ENCODE measurements around the gene CTSK.
A peak's percentile ranks its signal among the peaks of the same experiment; 100 is the strongest.

The CTSK gene

DNA sequence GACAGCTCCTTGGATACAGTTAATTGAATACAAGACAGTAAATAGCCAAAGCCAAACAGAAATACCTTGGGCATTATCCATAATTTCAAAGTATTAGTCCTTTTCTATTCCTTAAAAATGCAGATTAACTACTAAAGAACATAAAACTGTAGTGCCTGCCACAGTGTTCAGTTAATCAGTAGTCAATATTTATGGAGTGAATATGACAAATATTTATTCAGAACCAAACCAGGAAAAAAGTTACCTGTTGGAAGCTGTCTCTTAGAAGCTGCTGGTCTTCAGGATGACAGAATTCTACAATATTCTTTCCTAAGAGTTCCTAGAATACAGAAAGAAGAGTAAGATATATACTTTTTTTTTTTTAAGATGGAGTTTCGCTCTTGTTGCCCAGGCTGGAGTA is 18.2 kb upstream of the CTSK start:
- no peaks in the 10 kb centered on the region for H3K27me3 ChIP-seq (ENCODE audit: low read depth, low read length)
- peaks cover 53% of the 10 kb centered on the region for H3K36me3 ChIP-seq (replicated peaks; ENCODE audit: low read depth, low read length)

DNA sequence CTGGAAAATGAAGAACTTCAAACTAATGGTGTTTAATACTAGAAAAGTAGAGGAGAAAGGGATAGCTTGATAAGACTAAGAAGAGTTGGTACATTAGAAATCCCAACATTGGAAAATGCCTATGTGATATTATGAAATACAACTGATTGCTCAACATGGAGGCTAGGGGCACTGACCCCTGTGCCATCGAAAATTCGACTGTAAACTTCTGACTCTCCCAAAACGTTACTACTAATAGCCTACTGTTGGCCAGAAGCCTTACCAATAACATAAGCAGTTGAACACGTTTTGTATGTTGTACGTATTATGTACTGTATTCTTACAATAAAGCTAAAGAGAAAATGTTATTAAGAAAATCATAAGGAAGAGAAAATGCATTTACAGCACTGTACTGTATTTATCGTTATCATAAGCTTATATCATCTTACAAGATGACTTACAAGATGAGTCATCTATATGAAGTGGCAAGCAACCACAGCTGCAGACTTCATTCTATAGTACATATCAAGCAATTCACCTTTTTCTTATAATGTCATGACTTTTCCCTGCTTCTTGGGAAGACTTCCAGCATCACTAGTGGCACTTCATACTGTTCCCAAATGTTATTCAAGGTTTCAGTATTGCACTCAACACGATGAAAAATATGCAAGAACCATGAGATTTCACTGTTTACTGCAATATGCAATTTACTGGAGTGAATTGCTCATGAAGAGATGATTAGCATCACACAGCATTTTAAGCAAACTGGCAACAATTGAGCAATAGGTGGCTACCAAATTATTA is 12.9 kb upstream of the CTSK start:
- H3K9me3 ChIP-seq (ENCODE audit: insufficient read depth, low read length): no peaks in the 10 kb centered on the region
- no peaks in the 10 kb centered on the region for H4K20me1 ChIP-seq (ENCODE audit: insufficient read depth, low read length)
- TF ChIP-seq EZH2phosphoT487 (IDR thresholded peaks at IDR 0.05; ENCODE audit: low read depth): no peak
- TF ChIP-seq, protein P1, sequence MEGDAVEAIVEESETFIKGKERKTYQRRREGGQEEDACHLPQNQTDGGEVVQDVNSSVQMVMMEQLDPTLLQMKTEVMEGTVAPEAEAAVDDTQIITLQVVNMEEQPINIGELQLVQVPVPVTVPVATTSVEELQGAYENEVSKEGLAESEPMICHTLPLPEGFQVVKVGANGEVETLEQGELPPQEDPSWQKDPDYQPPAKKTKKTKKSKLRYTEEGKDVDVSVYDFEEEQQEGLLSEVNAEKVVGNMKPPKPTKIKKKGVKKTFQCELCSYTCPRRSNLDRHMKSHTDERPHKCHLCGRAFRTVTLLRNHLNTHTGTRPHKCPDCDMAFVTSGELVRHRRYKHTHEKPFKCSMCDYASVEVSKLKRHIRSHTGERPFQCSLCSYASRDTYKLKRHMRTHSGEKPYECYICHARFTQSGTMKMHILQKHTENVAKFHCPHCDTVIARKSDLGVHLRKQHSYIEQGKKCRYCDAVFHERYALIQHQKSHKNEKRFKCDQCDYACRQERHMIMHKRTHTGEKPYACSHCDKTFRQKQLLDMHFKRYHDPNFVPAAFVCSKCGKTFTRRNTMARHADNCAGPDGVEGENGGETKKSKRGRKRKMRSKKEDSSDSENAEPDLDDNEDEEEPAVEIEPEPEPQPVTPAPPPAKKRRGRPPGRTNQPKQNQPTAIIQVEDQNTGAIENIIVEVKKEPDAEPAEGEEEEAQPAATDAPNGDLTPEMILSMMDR (IDR thresholded peaks at IDR 0.05; ENCODE audit: low read depth, low read length): no peak
- H2AFZ ChIP-seq (ENCODE audit: low read depth, low read length): no peak overlapping the region
- no peak overlapping the region for H3K4me2 ChIP-seq (ENCODE audit: low read length)
- peaks cover 4% of the 10 kb centered on the region; the same call in 1 of the 2 replicates for H3K4me1 ChIP-seq (ENCODE audit: low read length)
- H3K36me3 ChIP-seq (replicated peaks; ENCODE audit: low read depth, low read length): peaks cover 48% of the 10 kb centered on the region
- H3K79me2 ChIP-seq (ENCODE audit: low read length): no peaks in the 10 kb centered on the region
- H3K9ac ChIP-seq (ENCODE audit: low read length): no peak overlapping the region
- H3K27me3 ChIP-seq (ENCODE audit: low read depth, low read length): no peaks in the 10 kb centered on the region
- no peak overlapping the region for H3K4me3 ChIP-seq (ENCODE audit: low read length)
- H3K27ac ChIP-seq (ENCODE audit: low read length): no peak overlapping the region

More for the DNA sequence above, 18.2 kb upstream of the CTSK start:
- H3K27ac ChIP-seq (ENCODE audit: low read length): no peak overlapping the region
- no peak overlapping the region for H3K9ac ChIP-seq (ENCODE audit: low read length)
- no peak overlapping the region for H3K4me3 ChIP-seq (ENCODE audit: low read length)
- H3K9me3 ChIP-seq (ENCODE audit: insufficient read depth, low read length): no peaks in the 10 kb centered on the region
- no peaks in the 10 kb centered on the region for H4K20me1 ChIP-seq (ENCODE audit: insufficient read depth, low read length)
- H2AFZ ChIP-seq (ENCODE audit: low read depth, low read length): no peak overlapping the region
- H3K4me2 ChIP-seq (ENCODE audit: low read length): no peak overlapping the region
- H3K79me2 ChIP-seq (ENCODE audit: low read length): no peaks in the 10 kb centered on the region
- TF ChIP-seq, protein P1 (IDR thresholded peaks at IDR 0.05; ENCODE audit: low read depth, low read length): no peak
- no peak for TF ChIP-seq EZH2phosphoT487 (IDR thresholded peaks at IDR 0.05; ENCODE audit: low read depth)
- no peaks in the 10 kb centered on the region for H3K4me1 ChIP-seq (ENCODE audit: low read length)

DNA sequence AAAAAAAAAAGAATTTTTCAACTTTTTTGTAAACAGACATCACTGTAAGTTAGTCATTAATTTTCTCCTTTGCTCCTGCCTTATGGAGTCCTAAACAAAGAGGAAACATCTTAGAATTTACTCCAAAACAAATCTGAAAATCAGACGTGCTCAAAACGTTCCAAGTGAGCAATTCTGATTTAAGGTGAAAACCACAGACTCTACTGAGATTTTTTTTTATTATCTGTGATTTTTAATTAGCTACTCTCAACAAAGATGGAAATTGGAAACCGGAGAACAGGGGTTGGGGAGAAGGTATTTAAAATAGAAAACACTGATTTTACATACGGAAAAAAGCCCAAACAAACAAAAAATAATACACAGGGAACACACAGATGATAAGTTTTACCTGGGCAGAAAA is 7.8 kb upstream of the CTSK start:
- H2AFZ ChIP-seq (ENCODE audit: low read depth, low read length): no peak overlapping the region
- H3K36me3 ChIP-seq (replicated peaks; ENCODE audit: low read depth, low read length): peaks cover 68% of the 10 kb centered on the region
- H4K20me1 ChIP-seq (ENCODE audit: insufficient read depth, low read length): no peaks in the 10 kb centered on the region
- H3K4me2 ChIP-seq (ENCODE audit: low read length): no peak overlapping the region
- H3K4me3 ChIP-seq (ENCODE audit: low read length): no peak overlapping the region
- no peaks in the 10 kb centered on the region for H3K9me3 ChIP-seq (ENCODE audit: insufficient read depth, low read length)
- H3K27me3 ChIP-seq (ENCODE audit: low read depth, low read length): no peaks in the 10 kb centered on the region
- no peak overlapping the region for H3K27ac ChIP-seq (ENCODE audit: low read length)
- TF ChIP-seq EZH2phosphoT487 (IDR thresholded peaks at IDR 0.05; ENCODE audit: low read depth): no peak
- TF ChIP-seq, protein P1 (IDR thresholded peaks at IDR 0.05; ENCODE audit: low read depth, low read length): no peak
- peaks cover 4% of the 10 kb centered on the region; the same call in 1 of the 2 replicates for H3K4me1 ChIP-seq (ENCODE audit: low read length)
- H3K9ac ChIP-seq (ENCODE audit: low read length): no peak overlapping the region
- H3K79me2 ChIP-seq (ENCODE audit: low read length): no peaks in the 10 kb centered on the region

DNA sequence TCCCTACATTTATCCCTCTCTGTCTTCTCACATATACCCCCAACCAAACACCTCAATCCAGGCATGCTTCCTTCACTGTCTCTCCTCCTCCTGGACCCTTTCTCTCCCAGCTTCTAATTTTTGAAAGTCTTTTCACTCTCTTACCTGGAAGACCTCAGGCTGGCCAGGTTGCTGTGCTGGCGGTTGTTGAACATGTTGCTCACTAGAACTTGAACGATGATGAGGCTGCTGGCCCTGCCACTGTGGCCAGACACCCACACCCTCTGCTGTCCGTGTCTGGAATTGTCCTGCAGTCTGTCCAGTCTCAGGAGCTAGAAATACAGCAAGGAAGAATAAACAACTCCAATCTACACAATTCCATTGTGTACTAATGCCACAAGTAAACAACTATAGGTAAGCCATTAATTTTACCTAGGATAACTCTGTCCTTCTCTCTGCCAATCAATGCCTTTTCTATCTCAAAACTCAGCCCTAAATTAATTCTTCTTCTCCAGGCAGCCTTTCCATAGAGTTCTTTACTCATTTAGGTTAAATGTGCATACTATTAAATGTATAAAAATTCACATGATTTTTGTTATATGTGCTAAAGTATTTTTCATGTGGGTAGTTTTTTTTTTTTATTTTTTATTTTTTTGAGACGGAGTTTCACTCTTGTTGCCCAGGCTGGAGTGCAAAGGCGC is 5.1 kb upstream of the CTSK start:
- no peaks in the 10 kb centered on the region for H3K27me3 ChIP-seq (ENCODE audit: low read depth, low read length)
- H3K9me3 ChIP-seq (ENCODE audit: insufficient read depth, low read length): no peaks in the 10 kb centered on the region
- no peak overlapping the region for H3K9ac ChIP-seq (ENCODE audit: low read length)
- H3K36me3 ChIP-seq (replicated peaks; ENCODE audit: low read depth, low read length): peaks cover 62% of the 10 kb centered on the region
- H3K4me3 ChIP-seq (ENCODE audit: low read length): no peak overlapping the region
- H3K4me2 ChIP-seq (ENCODE audit: low read length): no peak overlapping the region
- H3K79me2 ChIP-seq (ENCODE audit: low read length): no peaks in the 10 kb centered on the region
- no peak overlapping the region for H3K27ac ChIP-seq (ENCODE audit: low read length)
- no peaks in the 10 kb centered on the region for H3K4me1 ChIP-seq (ENCODE audit: low read length)
- TF ChIP-seq, protein P1 (IDR thresholded peaks at IDR 0.05; ENCODE audit: low read depth, low read length): peak; percentile 58
- no peak for TF ChIP-seq EZH2phosphoT487 (IDR thresholded peaks at IDR 0.05; ENCODE audit: low read depth)
- H2AFZ ChIP-seq (ENCODE audit: low read depth, low read length): no peak overlapping the region
- no peaks in the 10 kb centered on the region for H4K20me1 ChIP-seq (ENCODE audit: insufficient read depth, low read length)
